Ascending aorta (tissue), 2 donors: ENCODE results near the gene SCRN1. TPM values are rescaled to one million over a fixed set of nuclear protein-coding genes. Genes with fewer than 3 reads are reported as not detected.

Source experiments
- DNase-seq, 2 donors: peaks; one replicate each; pipeline ENCODE4 v3.0.0-alpha.2; 2019; ENCODE audit warnings: low spot score in 2 of 2
- H3K27ac ChIP-seq, 2 donors: fragments of 200-600 bp; sonication (generic); one replicate each; pipeline ENCODE4 v1.5.1; 2016 to 2017; ENCODE audit warnings: mild to moderate bottlenecking in 1 of 2
- H3K27me3 ChIP-seq: fragments of 200-600 bp; sonication (generic); one replicate; pipeline ENCODE4 v1.5.1; 2017
- H3K36me3 ChIP-seq, 2 donors: fragments of 200-600 bp; sonication (generic); one replicate each; pipeline ENCODE4 v1.5.1; 2016
- H3K4me1 ChIP-seq, 2 donors: fragments of 200-600 bp; sonication (generic); one replicate each; pipeline ENCODE4 v1.5.1; 2016 to 2017; ENCODE audit warnings: mild to moderate bottlenecking in 1 of 2
- H3K4me3 ChIP-seq, 2 donors: fragments of 200-600 bp; sonication (generic); one replicate each; pipeline ENCODE4 v1.5.1; 2016 to 2017; ENCODE audit warnings: mild to moderate bottlenecking in 1 of 2
- H3K9me3 ChIP-seq, 2 donors: fragments of 200-600 bp; sonication (generic); one replicate each; pipeline ENCODE4 v1.5.1; 2016
- CTCF ChIP-seq, 3 experiments: fragments of 200-600 bp in 2 of 3; fragments of 450-650 bp in 1 of 3; sonication (generic) in 2 of 3; IDR thresholded peaks; one replicate each; pipeline ENCODE4 v1.5.1; 2016 to 2019; ENCODE audit warnings: antibody characterized with exemption in 3 of 3, mild to moderate bottlenecking in 1 of 3, moderate library complexity in 1 of 3
- intact Hi-C: fragments of 100-400 bp; cut with DNase I; formaldehyde crosslinking; loops from one replicate; pipeline ENCODE4 v1.15.1; 2023
- total RNA-seq: library from RNA; depleted of rRNA; stranded (reverse); fragments of >200 nt; gene quantifications from one replicate; pipeline ENCODE4 v1.1.0, GENCODE V29; 2016

The SCRN1 gene
- total RNA-seq, 1 donor from 2014 or later, result 31.0 TPM

GRCh38 chr7:30019387-30019786, 29.8 kb upstream of the SCRN1 start:
- intact Hi-C loops, result no loop called here
- DNase-seq, result no peak
- Histone ChIP-seq H3K4me1 (peaks cover 0 to under 1% of the 10 kb centered on the region in 2 donors), H3K9me3 (no peaks in the 10 kb centered on the region), H3K27ac (no peak overlapping the region), H3K36me3 (peaks cover 0 to 10% of the 10 kb centered on the region in 2 donors), H3K4me3 (no peak overlapping the region), H3K27me3 (no peaks in the 10 kb centered on the region)
- no peak for TF ChIP-seq CTCF (IDR thresholded peaks at IDR 0.05)

- DNase-seq, result no peak
- intact Hi-C loops, result no loop called here
- Histone ChIP-seq H3K27me3 (no peaks in the 10 kb centered on the region), H3K4me3 (no peak overlapping the region), H3K9me3 (no peaks in the 10 kb centered on the region), H3K36me3 (peaks cover 0 to 17% of the 10 kb centered on the region in 2 donors), H3K27ac (no peak overlapping the region), H3K4me1 (no peaks in the 10 kb centered on the region)
- no peak for TF ChIP-seq CTCF (IDR thresholded peaks at IDR 0.05)
Observed at GRCh38 chr7:30018451-30018850, 28.9 kb upstream of the SCRN1 start.

GRCh38 chr7:30012757-30013156, 23.2 kb upstream of the SCRN1 start:
- H3K36me3 ChIP-seq, result peaks cover 0 to 20% of the 10 kb centered on the region in 2 donors
- no peak for TF ChIP-seq CTCF (IDR thresholded peaks at IDR 0.05)
- no peaks in the 10 kb centered on the region for H3K9me3 ChIP-seq
- no peak overlapping the region for H3K4me3 ChIP-seq
- intact Hi-C loops, result no loop called here
- no peaks in the 10 kb centered on the region for H3K27me3 ChIP-seq
- H3K4me1 ChIP-seq, result no peaks in the 10 kb centered on the region
- no peak overlapping the region for H3K27ac ChIP-seq
- no peak for DNase-seq

- no peak overlapping the region for H3K27ac ChIP-seq
- no peaks in the 10 kb centered on the region for H3K27me3 ChIP-seq
- H3K4me3 ChIP-seq, result no peak overlapping the region
- H3K36me3 ChIP-seq, result peaks cover 0 to 9% of the 10 kb centered on the region in 2 donors
- H3K9me3 ChIP-seq, result no peaks in the 10 kb centered on the region
- intact Hi-C loops, result no loop called here
- no peak for DNase-seq
- TF ChIP-seq CTCF (IDR thresholded peaks at IDR 0.05), result no peak
- no peaks in the 10 kb centered on the region for H3K4me1 ChIP-seq
Observed at GRCh38 chr7:30010021-30010420, 20.4 kb upstream of the SCRN1 start.

GRCh38 chr7:30005464-30005863, 15.9 kb upstream of the SCRN1 start:
- intact Hi-C loops, result no loop called here
- Histone ChIP-seq H3K36me3 (no peaks in the 10 kb centered on the region), H3K9me3 (no peaks in the 10 kb centered on the region)

More at GRCh38 chr7:30005464-30005863, 15.9 kb upstream of the SCRN1 start:
- Histone ChIP-seq H3K4me3 (no peak overlapping the region), H3K4me1 (peaks cover 0 to 3% of the 10 kb centered on the region in 2 donors), H3K27me3 (no peaks in the 10 kb centered on the region), H3K27ac (no peak overlapping the region)
- DNase-seq, result no peak
- TF ChIP-seq CTCF (IDR thresholded peaks at IDR 0.05), result no peak
